ENCODE measurements around the gene SLC35F3.

SLC35F3 gene

DNA sequence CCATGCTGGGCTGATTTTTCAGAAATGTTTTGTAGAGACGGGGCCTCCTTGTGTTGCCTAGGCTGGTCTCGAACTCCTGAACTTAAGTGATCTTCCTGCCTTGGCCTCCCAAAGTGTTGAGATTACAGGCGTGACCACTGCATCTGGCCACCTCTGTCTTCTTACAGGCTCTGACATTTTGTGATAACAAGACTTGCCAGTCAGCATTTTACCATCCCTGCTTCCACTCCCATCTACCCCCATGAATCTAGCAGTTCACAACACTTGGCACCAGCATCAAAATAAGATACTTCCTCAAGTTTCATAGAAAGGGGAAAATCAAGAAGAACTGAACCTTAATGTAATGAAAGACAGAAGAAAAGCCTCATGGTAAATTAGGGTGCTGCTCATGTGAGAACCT lies 32.4 kb downstream of the SLC35F3 start:
- Mint-ChIP-seq H3K4me1 (ENCODE audit: low read depth) (no peaks in the 10 kb centered on the region), H3K9me3 (no peaks in the 10 kb centered on the region), H3K4me3 (no peak overlapping the region), H3K27me3 (peaks cover 16% of the 10 kb centered on the region), H3K36me3 (ENCODE audit: low read depth) (no peaks in the 10 kb centered on the region), H3K27ac (no peak overlapping the region)

DNA sequence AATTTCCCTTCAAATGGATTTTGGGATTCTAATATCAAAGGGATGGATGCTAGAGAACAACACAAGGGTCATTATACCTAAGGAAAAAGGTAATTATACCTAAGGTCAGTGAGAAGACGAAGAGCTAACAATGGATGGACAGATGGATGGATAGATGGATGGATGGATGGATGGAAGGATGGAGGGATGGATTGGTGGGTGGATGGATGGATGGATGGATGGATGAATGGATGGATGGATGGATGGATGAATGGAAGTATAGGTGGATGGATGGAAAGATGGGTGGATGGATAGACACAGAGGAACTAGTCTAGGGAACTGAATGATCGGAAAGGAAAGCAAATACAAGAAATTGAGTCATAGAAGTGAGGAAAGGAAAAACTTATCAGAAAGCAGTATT lies 34.0 kb downstream of the SLC35F3 start:
- Mint-ChIP-seq H3K36me3 (ENCODE audit: low read depth) (no peaks in the 10 kb centered on the region), H3K27me3 (peaks cover 18% of the 10 kb centered on the region), H3K4me3 (no peak overlapping the region), H3K9me3 (no peaks in the 10 kb centered on the region), H3K27ac (no peak overlapping the region), H3K4me1 (ENCODE audit: low read depth) (no peaks in the 10 kb centered on the region)

DNA sequence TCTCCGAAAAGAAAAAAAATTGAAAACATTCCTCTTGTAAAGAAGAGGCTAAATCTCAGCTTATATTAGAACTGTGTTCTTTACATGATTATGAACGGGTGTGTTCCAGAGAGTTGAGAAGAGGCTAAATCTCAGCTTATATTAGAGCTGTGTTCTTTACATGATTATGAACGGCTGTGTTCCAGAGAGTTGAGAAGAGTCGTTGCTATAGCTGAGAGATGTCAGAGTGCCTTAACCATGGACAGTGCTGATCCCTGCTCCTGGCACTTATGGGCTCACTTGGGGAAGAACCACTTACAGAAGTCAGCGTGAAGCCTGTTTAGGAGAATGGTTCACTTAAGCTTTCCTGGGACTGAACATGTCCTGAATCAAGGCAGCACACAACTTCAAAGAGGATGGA lies 35.0 kb downstream of the SLC35F3 start:
- H3K4me1 Mint-ChIP-seq (ENCODE audit: low read depth) = no peaks in the 10 kb centered on the region
- H3K27me3 Mint-ChIP-seq = peaks cover 18% of the 10 kb centered on the region
- H3K36me3 Mint-ChIP-seq (ENCODE audit: low read depth) = no peaks in the 10 kb centered on the region
- no peak overlapping the region for H3K4me3 Mint-ChIP-seq
- no peak overlapping the region for H3K27ac Mint-ChIP-seq
- no peaks in the 10 kb centered on the region for H3K9me3 Mint-ChIP-seq

- Mint-ChIP-seq H3K27ac (no peak overlapping the region), H3K27me3 (peaks cover 27% of the 10 kb centered on the region), H3K4me1 (ENCODE audit: low read depth) (no peaks in the 10 kb centered on the region), H3K9me3 (no peaks in the 10 kb centered on the region), H3K36me3 (ENCODE audit: low read depth) (no peaks in the 10 kb centered on the region), H3K4me3 (no peak overlapping the region)
Measured at GRCh38 chr1:233940908-233941307, 36.4 kb downstream of the SLC35F3 start.

- Mint-ChIP-seq H3K9me3 (peaks cover 6% of the 10 kb centered on the region), H3K4me1 (ENCODE audit: low read depth) (no peaks in the 10 kb centered on the region), H3K27ac (no peak overlapping the region), H3K36me3 (ENCODE audit: low read depth) (no peaks in the 10 kb centered on the region), H3K27me3 (peaks cover 25% of the 10 kb centered on the region), H3K4me3 (no peak overlapping the region)
Measured at GRCh38 chr1:233944601-233945000, 40.1 kb downstream of the SLC35F3 start.

GRCh38 chr1:233945573-233945972 lies 41.1 kb downstream of the SLC35F3 start:
- H3K27me3 Mint-ChIP-seq = peaks cover 26% of the 10 kb centered on the region
- no peak overlapping the region for H3K27ac Mint-ChIP-seq
- no peaks in the 10 kb centered on the region for H3K4me1 Mint-ChIP-seq (ENCODE audit: low read depth)
- no peak overlapping the region for H3K4me3 Mint-ChIP-seq
- no peaks in the 10 kb centered on the region for H3K36me3 Mint-ChIP-seq (ENCODE audit: low read depth)
- peaks cover 6% of the 10 kb centered on the region for H3K9me3 Mint-ChIP-seq

- peaks cover 6% of the 10 kb centered on the region for H3K9me3 Mint-ChIP-seq
- H3K36me3 Mint-ChIP-seq (ENCODE audit: low read depth) = no peaks in the 10 kb centered on the region
- H3K27me3 Mint-ChIP-seq = peaks cover 26% of the 10 kb centered on the region
- no peak overlapping the region for H3K27ac Mint-ChIP-seq
- no peak overlapping the region for H3K4me3 Mint-ChIP-seq
- H3K4me1 Mint-ChIP-seq (ENCODE audit: low read depth) = no peaks in the 10 kb centered on the region
Measured at GRCh38 chr1:233945979-233946378, 41.5 kb downstream of the SLC35F3 start.

- Mint-ChIP-seq H3K9me3 (peaks cover 7% of the 10 kb centered on the region), H3K4me3 (no peak overlapping the region), H3K36me3 (ENCODE audit: low read depth) (no peaks in the 10 kb centered on the region), H3K27me3 (peaks cover 26% of the 10 kb centered on the region), H3K27ac (no peak overlapping the region), H3K4me1 (ENCODE audit: low read depth) (no peaks in the 10 kb centered on the region)
Measured at GRCh38 chr1:233946724-233947123, 42.2 kb downstream of the SLC35F3 start.

GRCh38 chr1:233951804-233952203 lies 47.3 kb downstream of the SLC35F3 start:
- peaks cover 12% of the 10 kb centered on the region for H3K27me3 Mint-ChIP-seq

DNA sequence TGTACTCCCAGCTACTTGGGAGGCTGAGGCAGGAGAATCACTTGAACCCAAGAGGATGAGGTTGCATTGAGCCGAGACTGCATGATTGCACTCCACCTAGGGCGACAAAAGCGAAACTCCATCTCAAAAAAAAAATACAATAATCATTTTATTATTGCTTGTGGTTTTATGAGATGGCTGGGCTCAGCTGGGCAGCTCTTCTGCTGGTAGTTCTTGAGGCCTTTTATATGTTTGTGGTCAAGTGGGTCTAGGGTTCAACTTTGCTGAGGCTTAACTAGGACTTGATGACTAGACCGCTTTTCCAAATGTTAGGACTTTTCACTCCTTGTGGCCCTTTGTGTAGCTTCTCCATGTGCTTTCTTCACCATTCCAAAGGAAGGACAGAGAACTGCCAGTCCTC lies 53.2 kb downstream of the SLC35F3 start:
- H3K9me3 Mint-ChIP-seq = peaks cover 10% of the 10 kb centered on the region
- H3K4me3 Mint-ChIP-seq = no peak overlapping the region
- H3K4me1 Mint-ChIP-seq (ENCODE audit: low read depth) = no peaks in the 10 kb centered on the region
- H3K36me3 Mint-ChIP-seq (ENCODE audit: low read depth) = no peaks in the 10 kb centered on the region
- no peak overlapping the region for H3K27ac Mint-ChIP-seq
- H3K27me3 Mint-ChIP-seq = peaks cover 4% of the 10 kb centered on the region

More at GRCh38 chr1:233951804-233952203, 47.3 kb downstream of the SLC35F3 start:
- Mint-ChIP-seq H3K36me3 (ENCODE audit: low read depth) (no peaks in the 10 kb centered on the region), H3K9me3 (peaks cover 19% of the 10 kb centered on the region), H3K4me1 (ENCODE audit: low read depth) (no peaks in the 10 kb centered on the region), H3K27ac (no peak overlapping the region), H3K4me3 (no peak overlapping the region)

GRCh38 chr1:233959102-233959501 lies 54.6 kb downstream of the SLC35F3 start:
- Mint-ChIP-seq H3K4me1 (ENCODE audit: low read depth) (no peaks in the 10 kb centered on the region), H3K27me3 (peaks cover 8% of the 10 kb centered on the region), H3K4me3 (no peak overlapping the region), H3K27ac (no peak overlapping the region), H3K36me3 (ENCODE audit: low read depth) (no peaks in the 10 kb centered on the region), H3K9me3 (peaks cover 6% of the 10 kb centered on the region)

GRCh38 chr1:233959971-233960370 lies 55.5 kb downstream of the SLC35F3 start:
- Mint-ChIP-seq H3K4me1 (ENCODE audit: low read depth) (no peaks in the 10 kb centered on the region), H3K9me3 (peaks cover 6% of the 10 kb centered on the region), H3K4me3 (no peak overlapping the region), H3K27me3 (peaks cover 15% of the 10 kb centered on the region), H3K36me3 (ENCODE audit: low read depth) (no peaks in the 10 kb centered on the region), H3K27ac (no peak overlapping the region)

DNA sequence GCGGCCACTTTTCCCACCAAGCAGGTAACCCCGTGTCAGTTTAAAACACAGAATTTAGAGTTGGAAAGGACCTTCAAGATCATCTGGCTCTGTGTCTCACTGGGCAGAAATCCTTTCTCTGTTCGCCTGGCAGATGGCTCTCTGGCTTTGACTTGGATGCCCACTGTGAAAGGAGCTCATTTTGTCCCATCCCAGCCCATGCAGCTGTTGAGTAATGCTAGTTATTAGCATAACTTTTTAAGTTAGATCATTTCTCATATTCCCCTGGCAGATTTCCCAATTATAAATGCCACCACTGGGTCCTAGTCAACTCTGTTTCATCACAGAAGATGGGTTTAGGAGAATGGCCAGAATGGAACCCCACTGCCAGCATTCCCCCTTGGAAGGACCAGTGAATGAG lies 55.9 kb downstream of the SLC35F3 start:
- H3K27ac Mint-ChIP-seq = no peak overlapping the region
- H3K4me1 Mint-ChIP-seq (ENCODE audit: low read depth) = no peaks in the 10 kb centered on the region

DNA sequence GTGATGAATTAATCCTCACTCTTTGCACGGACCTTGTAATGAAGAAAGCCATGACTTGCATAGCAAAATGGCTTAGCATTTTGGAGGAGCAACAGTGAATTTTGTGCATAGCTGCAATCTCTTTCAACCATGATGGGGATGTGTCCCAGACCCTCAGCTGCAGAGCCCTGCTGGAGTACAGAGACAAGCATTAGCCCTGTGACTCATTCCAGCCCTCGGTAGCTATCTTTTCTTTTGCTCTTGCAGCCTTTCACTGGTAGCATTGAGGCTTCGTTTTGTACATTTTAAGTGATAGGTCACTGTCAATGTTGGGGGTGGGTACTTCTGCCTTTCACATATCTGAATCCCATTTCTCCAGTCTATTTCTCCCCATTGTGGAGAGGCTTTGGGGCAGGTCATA lies 58.4 kb downstream of the SLC35F3 start:
- Mint-ChIP-seq H3K27ac (no peak overlapping the region), H3K27me3 (peaks cover 12% of the 10 kb centered on the region), H3K36me3 (ENCODE audit: low read depth) (no peaks in the 10 kb centered on the region), H3K4me1 (ENCODE audit: low read depth) (no peaks in the 10 kb centered on the region), H3K9me3 (peaks cover 6% of the 10 kb centered on the region), H3K4me3 (no peak overlapping the region)

More for the DNA sequence above, 55.9 kb downstream of the SLC35F3 start:
- peaks cover 6% of the 10 kb centered on the region for H3K9me3 Mint-ChIP-seq
- peaks cover 14% of the 10 kb centered on the region for H3K27me3 Mint-ChIP-seq
- H3K4me3 Mint-ChIP-seq = no peak overlapping the region
- H3K36me3 Mint-ChIP-seq (ENCODE audit: low read depth) = no peaks in the 10 kb centered on the region

- H3K27ac Mint-ChIP-seq = no peak overlapping the region
- no peaks in the 10 kb centered on the region for H3K36me3 Mint-ChIP-seq (ENCODE audit: low read depth)
- H3K27me3 Mint-ChIP-seq = peaks cover 12% of the 10 kb centered on the region
- no peak overlapping the region for H3K4me3 Mint-ChIP-seq
- no peaks in the 10 kb centered on the region for H3K4me1 Mint-ChIP-seq (ENCODE audit: low read depth)
- H3K9me3 Mint-ChIP-seq = no peaks in the 10 kb centered on the region
Measured at GRCh38 chr1:233965856-233966255, 61.4 kb downstream of the SLC35F3 start.

DNA sequence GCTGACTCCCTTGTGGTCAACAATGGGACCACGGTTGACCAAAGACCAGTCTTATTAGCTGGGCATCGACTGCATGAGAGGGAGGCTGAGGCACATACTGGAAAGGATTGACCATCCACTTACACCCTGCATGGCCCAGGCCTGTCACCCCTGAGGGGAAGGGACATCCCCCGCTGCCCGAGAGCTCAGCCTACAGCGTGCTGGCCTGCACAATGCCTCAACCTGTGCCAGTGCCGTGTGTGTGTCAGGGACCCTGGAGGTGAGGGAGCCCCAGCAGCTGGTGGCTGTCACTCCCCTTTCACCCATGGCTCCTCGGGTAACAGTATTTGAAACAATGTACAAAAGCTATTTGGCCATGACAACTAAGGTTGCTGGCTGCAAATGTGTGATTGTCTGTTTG lies 67.3 kb downstream of the SLC35F3 start:
- no peaks in the 10 kb centered on the region for H3K4me1 Mint-ChIP-seq (ENCODE audit: low read depth)
- peaks cover 4% of the 10 kb centered on the region for H3K27me3 Mint-ChIP-seq
- H3K36me3 Mint-ChIP-seq (ENCODE audit: low read depth) = no peaks in the 10 kb centered on the region
- no peak overlapping the region for H3K27ac Mint-ChIP-seq
- H3K4me3 Mint-ChIP-seq = no peak overlapping the region
- H3K9me3 Mint-ChIP-seq = no peaks in the 10 kb centered on the region
